GM19193 (cell line): Measurements from ENCODE around the gene NKX6-2.

ENCODE experiments used
- POLR2A ChIP-seq: IDR thresholded peaks from 4 replicates; pipeline ENCODE4 v1.6.1; 2011; ENCODE audit not compliant: insufficient read depth, insufficient read length; ENCODE audit errors: extremely low read depth

The NKX6-2 gene

DNA sequence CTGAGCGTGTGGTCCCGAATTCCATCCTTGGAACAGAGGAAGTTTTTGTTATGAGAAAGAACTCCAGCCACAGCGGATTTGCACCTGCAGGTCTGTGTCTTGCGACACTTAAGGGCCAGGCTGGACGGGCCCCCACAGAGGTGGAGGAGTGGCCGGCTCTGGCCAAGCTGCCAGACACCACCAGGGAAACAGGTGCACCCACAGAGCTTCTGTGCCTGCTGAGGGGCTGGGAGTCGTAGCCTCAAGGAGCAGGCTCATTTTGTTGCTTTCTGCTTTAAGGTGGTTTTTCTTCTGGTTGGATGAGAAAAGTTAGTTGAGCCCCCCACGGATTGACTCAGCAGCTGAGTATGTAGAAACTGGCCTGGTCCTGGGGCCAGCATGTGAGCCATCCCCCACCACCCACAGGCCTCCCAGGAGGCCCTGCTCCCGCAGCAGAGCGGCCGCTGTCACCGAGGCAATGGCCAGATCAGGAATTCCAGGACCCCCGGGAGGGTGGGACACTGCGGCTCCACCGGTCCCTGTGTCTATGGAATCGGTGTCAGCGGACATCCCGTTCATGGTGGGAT is 41.9 kb downstream of the NKX6-2 start:
- no peak for TF ChIP-seq POLR2A

GRCh38 chr10:132742837-132743194 is 43.1 kb downstream of the NKX6-2 start:
- no peak for TF ChIP-seq POLR2A

- no peak for TF ChIP-seq POLR2A
Observed at GRCh38 chr10:132742167-132742836, 43.6 kb downstream of the NKX6-2 start.

- no peak for TF ChIP-seq POLR2A
Observed at GRCh38 chr10:132740588-132740987, 45.4 kb downstream of the NKX6-2 start.

DNA sequence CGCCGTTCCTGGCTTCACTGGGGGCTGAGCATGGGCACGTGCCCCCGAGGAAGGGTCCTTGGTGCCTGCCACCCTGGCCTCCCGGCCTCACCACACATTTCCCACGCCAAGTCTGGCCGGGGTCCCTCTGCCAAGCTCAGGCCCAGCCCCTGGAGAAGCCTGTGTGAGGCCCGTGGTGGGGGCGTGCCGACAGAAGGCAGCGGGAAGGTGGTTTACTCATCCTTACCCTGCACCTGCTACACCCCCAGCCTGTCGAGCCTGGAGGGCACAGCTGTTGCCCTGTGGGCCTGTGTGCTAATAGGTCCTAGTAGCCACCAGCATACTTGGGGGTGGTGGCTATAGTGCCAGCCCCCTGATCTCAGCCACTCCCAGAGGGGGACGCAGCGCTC is 46.7 kb downstream of the NKX6-2 start:
- TF ChIP-seq POLR2A: no peak

- TF ChIP-seq POLR2A: no peak
Observed at GRCh38 chr10:132738454-132739224, 47.3 kb downstream of the NKX6-2 start.

DNA sequence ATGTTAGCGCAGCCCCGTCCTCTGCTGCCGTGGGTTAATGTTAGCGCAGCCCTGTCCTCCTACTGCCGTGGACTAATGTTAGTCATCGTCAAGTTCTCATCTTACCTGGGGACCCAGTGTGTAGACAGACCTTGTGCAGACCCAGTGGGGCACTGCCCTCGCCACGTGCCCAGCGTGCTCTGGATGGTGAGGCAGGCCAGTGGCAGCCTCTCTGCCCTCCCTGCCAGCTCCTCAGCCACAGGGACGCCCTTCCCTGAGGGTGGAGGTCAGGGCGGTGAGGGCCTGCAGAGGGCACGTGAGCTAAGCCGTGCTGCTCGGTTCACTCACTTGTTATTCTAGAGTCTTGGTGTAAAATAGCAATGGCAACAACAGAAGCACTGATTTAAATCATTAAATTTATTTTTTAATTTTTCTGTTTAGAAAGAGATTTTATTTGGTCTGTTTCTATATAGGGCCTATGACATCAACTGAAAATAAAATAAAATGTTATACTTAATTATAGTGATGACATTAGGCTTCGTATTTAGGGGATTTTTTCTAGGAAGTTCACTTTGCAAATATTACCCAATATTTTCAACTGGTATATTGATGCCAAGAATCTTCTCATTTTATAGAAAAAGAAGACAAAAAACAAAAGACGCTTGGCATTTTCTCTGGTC is 48.4 kb downstream of the NKX6-2 start:
- no peak for TF ChIP-seq POLR2A

DNA sequence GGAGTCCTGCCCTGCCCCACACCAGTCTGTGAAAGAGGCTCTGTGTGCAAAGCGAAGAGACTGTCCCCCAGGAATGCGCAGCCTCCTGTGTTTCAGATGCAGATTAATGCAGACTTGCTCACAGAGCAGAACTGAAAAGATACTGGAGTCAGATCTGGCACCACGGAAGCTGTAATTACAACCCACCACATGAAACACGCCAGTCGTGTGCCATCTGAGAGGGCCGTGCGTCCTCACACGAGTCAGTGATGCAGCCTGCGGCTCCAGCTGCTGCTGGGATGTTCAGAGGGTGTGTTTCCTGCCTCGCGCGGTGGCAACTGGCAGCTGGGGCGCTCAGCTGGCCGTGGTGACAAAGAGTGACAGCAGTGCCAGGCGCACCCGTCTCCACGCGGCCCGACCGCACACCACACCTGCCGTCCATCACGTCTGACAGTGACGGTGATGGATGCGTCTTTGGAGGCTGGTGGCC is 50.0 kb downstream of the NKX6-2 start:
- TF ChIP-seq POLR2A: no peak

GRCh38 chr10:132735341-132735775 is 50.6 kb downstream of the NKX6-2 start:
- TF ChIP-seq POLR2A: no peak

DNA sequence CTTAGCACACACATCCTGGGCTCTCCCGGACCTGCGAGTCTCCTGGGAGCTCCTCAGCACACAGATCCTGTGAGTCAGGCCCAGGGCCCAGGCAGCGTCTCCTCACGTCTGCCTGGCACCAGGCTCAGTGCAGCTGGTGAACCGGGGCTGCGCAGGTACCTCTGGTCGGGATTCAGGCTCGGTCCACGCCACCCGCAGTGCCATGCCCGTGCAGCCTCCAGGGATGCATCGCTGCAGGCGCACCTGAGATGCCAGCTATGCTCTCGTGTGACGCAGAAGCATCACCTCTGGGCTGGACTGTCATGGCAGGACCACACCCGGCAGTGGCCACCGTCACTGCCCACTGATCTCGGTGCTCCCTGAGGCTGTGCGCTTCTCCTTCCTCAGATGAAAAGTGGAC is 52.0 kb downstream of the NKX6-2 start:
- TF ChIP-seq POLR2A: no peak
